Liver (tissue), 9 donors: ENCODE data around the gene PRSS57. TPM values are rescaled to one million over a fixed set of nuclear protein-coding genes. Genes with fewer than 3 reads are reported as not detected.

Experiments used
- DNase-seq: peaks from one replicate; pipeline ENCODE4 v3.0.0-alpha.2; 2017; ENCODE audit warnings: low spot score
- H3K27ac ChIP-seq, 2 donors: one replicate each; pipeline ENCODE4 v1.7.0; 2013; ENCODE audit warnings: inconsistent platforms in 2 of 2, low read length in 2 of 2, control low read depth in 1 of 2, low read depth in 1 of 2, mild to moderate bottlenecking in 1 of 2
- H3K27me3 ChIP-seq, 4 donors: one replicate each; pipeline versions ENCODE4 v1.6.1 to v1.7.0; 2013; ENCODE audit warnings: low read length in 3 of 4, inconsistent platforms in 1 of 4, mild to moderate bottlenecking in 1 of 4, moderate library complexity in 1 of 4; ENCODE audit not compliant: control insufficient read depth in 4 of 4, insufficient read depth in 4 of 4
- H3K36me3 ChIP-seq, 4 donors: one replicate each; pipeline versions ENCODE4 v1.6.1 to v1.7.0; 2013; ENCODE audit warnings: low read length in 3 of 4, mild to moderate bottlenecking in 3 of 4, low read depth in 1 of 4, moderate library complexity in 1 of 4; ENCODE audit not compliant: control insufficient read depth in 4 of 4, insufficient read depth in 3 of 4
- H3K4me1 ChIP-seq, 4 donors: one replicate each; pipeline versions ENCODE4 v1.6.1 to v1.7.0; 2013; ENCODE audit warnings: low read length in 3 of 4, mild to moderate bottlenecking in 3 of 4, moderate library complexity in 1 of 4; ENCODE audit not compliant: control insufficient read depth in 4 of 4, insufficient read depth in 4 of 4
- H3K4me3 ChIP-seq, 3 donors: one replicate each; pipeline versions ENCODE4 v1.6.1 to v1.7.0; 2013; ENCODE audit warnings: low read length in 3 of 3, control low read depth in 1 of 3, low read depth in 1 of 3, mild to moderate bottlenecking in 1 of 3
- H3K9ac ChIP-seq, 2 donors: one replicate each; pipeline ENCODE4 v1.7.0; 2013; ENCODE audit warnings: low read length in 2 of 2, mild to moderate bottlenecking in 2 of 2, moderate library complexity in 2 of 2, control low read depth in 1 of 2, low read depth in 1 of 2
- H3K9me3 ChIP-seq, 4 donors: one replicate each; pipeline versions ENCODE4 v1.6.1 to v1.7.0; 2013; ENCODE audit warnings: low read length in 3 of 4; ENCODE audit not compliant: control insufficient read depth in 4 of 4
- ATF3 ChIP-seq: IDR thresholded peaks from 2 replicates; pipeline ENCODE4 v1.6.1; 2016; ENCODE audit warnings: antibody characterized with exemption
- CTCF ChIP-seq: fragments of 150-350 bp; IDR thresholded peaks from 2 replicates; pipeline ENCODE4 v1.5.1; 2017; ENCODE audit warnings: improper control_type of control experiment, low read depth, low read length; ENCODE audit not compliant: missing input control
- EGR1 ChIP-seq, 2 donors: IDR thresholded peaks; 2 replicates each; pipeline ENCODE4 v1.6.1; 2016 to 2018; ENCODE audit warnings: antibody characterized with exemption in 2 of 2, low read depth in 2 of 2
- FOXA1 ChIP-seq: IDR thresholded peaks from 2 replicates; pipeline ENCODE4 v1.6.1; 2016; ENCODE audit warnings: antibody characterized with exemption
- FOXA2 ChIP-seq: IDR thresholded peaks from 2 replicates; pipeline ENCODE4 v1.6.1; 2016; ENCODE audit warnings: antibody characterized with exemption
- GABPA ChIP-seq, 2 donors: IDR thresholded peaks in 1 of 2; conservative IDR thresholded peaks in 1 of 2; 2 replicates each; pipeline ENCODE4 v1.6.1; 2016; ENCODE audit warnings: antibody characterized with exemption in 2 of 2, mild to moderate bottlenecking in 1 of 2, moderate library complexity in 1 of 2
- HNF4A ChIP-seq, 2 donors: conservative IDR thresholded peaks; 2 replicates each; pipeline ENCODE4 v1.6.1; 2016; ENCODE audit warnings: antibody characterized with exemption in 2 of 2, mild to moderate bottlenecking in 2 of 2
- HNF4G ChIP-seq: IDR thresholded peaks from 2 replicates; pipeline ENCODE4 v1.6.1; 2016; ENCODE audit warnings: antibody characterized with exemption
- JUND ChIP-seq, 2 donors: IDR thresholded peaks; 2 replicates each; pipeline ENCODE4 v1.6.1; 2016; ENCODE audit warnings: antibody characterized with exemption in 2 of 2
- MAX ChIP-seq: IDR thresholded peaks from 2 replicates; pipeline ENCODE4 v1.6.1; 2016; ENCODE audit warnings: antibody characterized with exemption
- NR2F2 ChIP-seq: IDR thresholded peaks from 2 replicates; pipeline ENCODE4 v1.6.1; 2016; ENCODE audit warnings: antibody characterized with exemption
- RAD21 ChIP-seq, 2 donors: IDR thresholded peaks; 2 replicates each; pipeline ENCODE4 v1.6.1; 2016; ENCODE audit warnings: antibody characterized with exemption in 2 of 2, mild to moderate bottlenecking in 2 of 2
- REST ChIP-seq: IDR thresholded peaks from 2 replicates; pipeline ENCODE4 v1.6.1; 2016; ENCODE audit warnings: antibody characterized with exemption, mild to moderate bottlenecking
- RXRA ChIP-seq, 2 donors: IDR thresholded peaks; 2 replicates each; pipeline ENCODE4 v1.6.1; 2017 to 2018; ENCODE audit warnings: antibody characterized with exemption in 2 of 2, mild to moderate bottlenecking in 1 of 2
- SP1 ChIP-seq: IDR thresholded peaks from 2 replicates; pipeline ENCODE4 v1.6.1; 2018; ENCODE audit warnings: antibody characterized with exemption, mild to moderate bottlenecking
- TAF1 ChIP-seq: conservative IDR thresholded peaks from 2 replicates; pipeline ENCODE4 v1.6.1; 2016; ENCODE audit warnings: antibody characterized with exemption, mild to moderate bottlenecking
- YY1 ChIP-seq: IDR thresholded peaks from 2 replicates; pipeline ENCODE4 v1.6.1; 2016; ENCODE audit warnings: antibody characterized with exemption, mild to moderate bottlenecking
- ZBTB33 ChIP-seq: IDR thresholded peaks from 2 replicates; pipeline ENCODE4 v1.6.1; 2016; ENCODE audit warnings: antibody characterized with exemption
- WGBS: extraction: QIAGEN DNeasy Blood & Tissue Kit; methylation state at CpG from one replicate; pipeline ENCODE4 v1.1.7; 2013; 5-methylcytosine and 5-hydroxymethylcytosine counted together
- polyA plus RNA-seq, 2 donors: library from polyadenylated mRNA; stranded (reverse) in 1 of 2; unstranded in 1 of 2; fragments of 200-250 nt in 1 of 2; fragments of >200 nt in 1 of 2; fragmentation: Nextera tagmentation in 1 of 2; extraction: Ambion mirVana in 1 of 2; gene quantifications; one replicate each; pipeline versions ENCODE4 v1.2.1 to v1.2.3, GENCODE V29; 2013 to 2015
- total RNA-seq, 2 donors: library from RNA; depleted of rRNA; stranded (reverse); fragments of >200 nt; gene quantifications; one replicate each; pipeline ENCODE4 v1.2.3, GENCODE V29; 2014
- donor health status: healthy.
- donor health status: healthy.
- donor health status: healthy.
- donor health status: healthy.
- donor health status: healthy.

Gene PRSS57
- total and polyA plus RNA-seq, 4 donors, result 0.10 to 12.1 TPM; not detected in 2

GRCh38 chr19:662207-662961, 32.9 kb downstream of the PRSS57 start:
- peaks cover 25 to 63% (median 47%) of the 10 kb centered on the region in 4 donors for H3K4me1 ChIP-seq
- under 1% methylated on average over 81 of the region's 81 CpGs for WGBS
- H3K27ac ChIP-seq, result peak overlapping the region; percentile 89 to 96
- DNase-seq, result peak; percentile 64
- H3K9me3 ChIP-seq, result no peaks in the 10 kb centered on the region
- no peaks in the 10 kb centered on the region for H3K27me3 ChIP-seq
- TF ChIP-seq JUND (IDR thresholded peaks at IDR 0.05) (no peak), EGR1 (IDR thresholded peaks at IDR 0.05; ENCODE audit: low read depth in 2 of 2) (no peak), CTCF (no peak), GABPA (IDR thresholded peaks at IDR 0.05 in 1 of 2, conservative IDR thresholded peaks at IDR 0.05 in 1 of 2) (no peak), FOXA2 (no peak), HNF4A (conservative IDR thresholded peaks at IDR 0.05) (no peak), ZBTB33 (no peak), RAD21 (IDR thresholded peaks at IDR 0.05) (no peak), TAF1 (no peak), RXRA (IDR thresholded peaks at IDR 0.05) (no peak), NR2F2 (no peak), SP1 (no peak), REST (no peak), HNF4G (no peak), YY1 (no peak), ATF3 (no peak), MAX (no peak), FOXA1 (no peak)
- no peaks in the 10 kb centered on the region for H3K36me3 ChIP-seq
- H3K9ac ChIP-seq, result peak overlapping the region; percentile 68 to 98
- peak overlapping the region; percentile 80 to 95 (median 92) for H3K4me3 ChIP-seq
